Fibroblast of the conjunctiva (primary cell): Measurements from ENCODE around the gene ZNF282.
"Not testable (repeated sequence)": the region's sequence is repeated elsewhere in the genome, so short reads cannot be mapped to it uniquely, and the experiment has no call there.

ENCODE experiments used
- DNase-seq: peaks from one replicate; pipeline ENCODE4 v3.0.0-alpha.2; 2010; ENCODE audit warnings: low read depth

Gene ZNF282

GRCh38 chr7:149225656-149226055 is 30.3 kb downstream of the ZNF282 start:
- no peak for DNase-seq

DNA sequence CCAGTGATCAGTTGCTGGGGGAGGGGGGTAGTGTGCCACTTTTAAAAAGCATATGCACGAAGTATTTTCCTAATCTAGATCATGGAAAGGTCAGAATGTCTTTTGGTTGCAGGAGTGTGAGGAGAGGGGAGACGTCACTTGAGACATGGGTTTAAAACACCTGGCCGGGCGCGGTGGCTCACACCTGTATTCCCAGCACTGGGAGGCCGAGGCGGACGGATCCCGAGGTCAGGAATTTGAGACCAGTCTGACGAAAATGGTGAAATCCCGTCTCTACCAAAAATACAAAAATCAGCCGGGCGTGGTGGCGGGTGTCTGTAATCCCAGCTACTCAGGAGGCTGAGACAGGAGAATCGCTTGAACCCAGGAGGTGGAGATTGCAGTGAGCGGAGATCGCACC is 31.0 kb downstream of the ZNF282 start:
- not testable (repeated sequence) for DNase-seq

GRCh38 chr7:149226840-149227494 is 31.6 kb downstream of the ZNF282 start:
- DNase-seq: no peak

- DNase-seq: no peak
Measured at GRCh38 chr7:149228831-149229471, 33.6 kb downstream of the ZNF282 start.

DNA sequence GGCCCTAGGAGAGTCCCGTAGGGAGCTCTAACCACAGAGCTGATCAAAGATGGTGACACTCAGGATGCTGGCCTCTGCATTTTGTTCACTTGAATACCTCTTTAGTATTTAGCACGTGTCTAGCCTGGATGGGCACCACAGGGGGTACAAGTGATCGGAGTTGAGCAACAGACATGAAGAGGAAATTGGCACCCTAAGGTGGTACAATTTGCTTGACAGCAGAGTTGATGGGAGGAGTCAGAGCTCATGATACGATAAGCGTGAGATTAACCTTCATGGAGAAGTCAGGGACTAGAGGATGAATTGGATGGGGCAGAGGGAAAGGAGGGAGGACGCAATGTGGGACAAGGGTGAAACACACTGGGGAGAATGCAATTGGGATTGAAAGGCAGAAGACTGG is 34.2 kb downstream of the ZNF282 start:
- DNase-seq: no peak

DNA sequence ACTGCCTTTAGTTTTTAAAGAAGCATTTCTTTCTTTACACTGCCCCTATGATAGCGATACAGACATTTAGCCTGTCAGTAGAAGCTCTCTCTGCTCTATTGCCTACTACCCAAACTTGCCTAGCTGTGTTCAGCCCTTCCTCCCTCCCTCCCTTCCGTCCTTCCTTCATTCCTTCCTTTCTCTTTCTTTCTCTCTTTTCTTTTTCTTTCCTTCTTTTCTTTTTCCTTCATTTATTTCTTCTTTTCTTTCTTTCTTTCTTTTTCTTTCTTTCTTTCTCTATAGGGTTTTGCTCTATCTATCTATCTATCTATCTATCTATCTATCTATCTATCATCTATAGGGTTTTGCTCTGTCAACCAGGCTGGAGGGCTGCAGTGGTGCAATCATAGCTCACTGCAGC is 37.0 kb downstream of the ZNF282 start:
- DNase-seq: no peak

GRCh38 chr7:149233655-149234204 is 38.4 kb downstream of the ZNF282 start:
- peak; percentile 38 for DNase-seq

DNA sequence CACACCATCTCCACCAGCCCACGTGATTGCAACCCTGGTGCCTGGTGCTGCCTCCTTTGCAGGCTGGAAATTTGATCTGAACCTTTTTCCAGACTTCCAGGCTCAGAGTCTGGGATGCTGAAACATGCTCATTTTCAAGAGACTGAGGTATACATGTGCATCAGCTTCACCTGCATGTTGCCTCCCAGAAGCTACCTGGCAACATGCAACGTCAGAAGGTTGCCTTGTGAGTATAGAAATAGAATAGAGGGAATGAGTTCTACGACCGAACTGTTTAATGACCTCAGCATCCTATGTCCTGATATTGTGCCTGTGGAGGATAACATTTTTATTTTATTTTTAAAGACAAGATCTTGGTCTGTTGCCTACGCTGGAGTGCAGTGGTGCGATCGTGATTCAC is 42.2 kb downstream of the ZNF282 start:
- DNase-seq: no peak

GRCh38 chr7:149238051-149238450 is 42.7 kb downstream of the ZNF282 start:
- no peak for DNase-seq

GRCh38 chr7:149239345-149240143 is 44.2 kb downstream of the ZNF282 start, which contains the start of gene ZNF212:
Gene ZNF212, plus strand, starts transcription at chr7:149239651. Its CDS starts 128 bp downstream, at chr7:149239779.
- DNase-seq: peak; percentile 65

- DNase-seq: no peak
Measured at GRCh38 chr7:149240637-149241036, 45.3 kb downstream of the ZNF282 start.

DNA sequence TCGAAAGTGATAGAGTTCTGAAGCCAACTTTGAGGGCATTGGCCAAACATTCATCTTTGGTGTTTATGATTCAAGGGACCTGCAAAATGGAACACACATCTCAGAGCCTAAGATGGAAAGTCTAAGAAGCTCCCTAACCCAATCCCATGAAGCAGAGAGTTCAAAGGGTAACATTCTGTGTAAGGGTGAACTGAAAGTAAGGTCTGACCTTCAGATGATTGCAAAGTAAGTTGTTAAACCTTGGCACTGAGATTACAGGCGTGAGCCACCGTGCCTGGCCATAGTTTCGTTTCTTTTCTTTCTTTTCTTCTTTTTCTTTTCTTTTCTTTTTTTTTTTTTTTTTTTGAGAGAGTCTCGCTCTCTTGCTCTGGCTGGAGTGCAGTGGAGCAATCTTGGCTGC is 46.4 kb downstream of the ZNF282 start:
- no peak for DNase-seq

DNA sequence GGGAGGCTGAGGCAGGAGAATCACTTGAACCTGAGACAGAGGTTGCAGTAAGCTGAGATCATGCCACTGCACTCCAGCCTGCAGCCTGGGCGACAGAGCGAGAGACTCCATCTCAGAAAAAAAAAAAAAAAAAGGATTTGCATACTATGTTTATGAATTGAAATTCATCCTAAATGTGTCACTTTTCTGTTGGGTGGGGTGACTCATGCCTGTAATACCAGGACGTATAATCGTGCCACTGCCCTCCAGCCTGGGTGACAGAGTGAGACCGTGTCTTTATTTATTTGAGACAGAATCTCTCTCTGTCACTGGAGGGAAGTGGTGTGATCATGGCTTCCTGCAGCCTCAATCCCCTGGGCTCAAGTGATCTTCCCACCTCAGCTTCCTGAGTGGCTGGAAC is 49.9 kb downstream of the ZNF282 start:
- DNase-seq: no peak

GRCh38 chr7:149245744-149246143 is 50.4 kb downstream of the ZNF282 start:
- no peak for DNase-seq

DNA sequence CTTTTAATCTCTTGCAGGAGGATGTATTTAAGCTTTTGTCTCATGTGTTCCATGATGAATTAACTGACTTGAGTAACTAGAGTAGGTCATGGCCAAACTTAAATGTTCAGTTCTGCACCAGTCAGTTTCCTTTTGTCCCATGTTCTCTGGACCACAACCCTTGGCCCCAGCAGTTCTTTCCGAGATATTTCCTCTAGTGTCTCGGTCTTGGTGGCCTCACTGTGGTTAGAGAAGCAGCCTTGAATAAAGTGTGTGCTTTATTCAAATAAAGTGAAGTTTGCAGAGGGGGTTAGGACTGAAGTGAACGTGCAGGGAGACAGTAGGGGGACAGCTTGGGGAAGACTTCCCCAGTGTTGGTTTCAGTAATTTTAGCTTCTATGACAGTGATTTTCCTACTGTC is 53.4 kb downstream of the ZNF282 start:
- no peak for DNase-seq

GRCh38 chr7:149250151-149250550 is 54.8 kb downstream of the ZNF282 start:
- DNase-seq: not testable (repeated sequence)

- not testable (repeated sequence) for DNase-seq
Measured at GRCh38 chr7:149251518-149251917, 56.2 kb downstream of the ZNF282 start.

- DNase-seq: no peak
Measured at GRCh38 chr7:149252378-149252777, 57.0 kb downstream of the ZNF282 start.

DNA sequence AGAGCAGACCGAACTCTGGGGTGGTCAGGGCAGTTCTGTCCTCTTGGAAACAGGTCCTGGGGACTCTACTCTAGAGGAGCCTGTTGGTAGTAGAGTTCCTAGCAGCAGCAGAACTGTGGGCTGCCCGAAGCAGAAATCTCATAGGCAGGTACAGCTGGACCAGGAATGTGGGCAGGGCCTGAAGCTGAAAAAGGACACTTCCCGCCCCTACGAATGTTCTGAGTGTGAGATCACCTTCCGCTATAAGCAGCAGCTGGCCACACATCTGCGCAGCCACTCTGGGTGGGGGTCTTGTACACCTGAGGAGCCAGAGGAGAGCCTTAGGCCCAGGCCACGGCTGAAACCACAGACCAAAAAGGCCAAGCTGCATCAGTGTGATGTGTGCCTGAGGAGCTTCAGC is 58.3 kb downstream of the ZNF282 start:
- no peak for DNase-seq

GRCh38 chr7:149254181-149254858 is 59.0 kb downstream of the ZNF282 start:
- no peak for DNase-seq

DNA sequence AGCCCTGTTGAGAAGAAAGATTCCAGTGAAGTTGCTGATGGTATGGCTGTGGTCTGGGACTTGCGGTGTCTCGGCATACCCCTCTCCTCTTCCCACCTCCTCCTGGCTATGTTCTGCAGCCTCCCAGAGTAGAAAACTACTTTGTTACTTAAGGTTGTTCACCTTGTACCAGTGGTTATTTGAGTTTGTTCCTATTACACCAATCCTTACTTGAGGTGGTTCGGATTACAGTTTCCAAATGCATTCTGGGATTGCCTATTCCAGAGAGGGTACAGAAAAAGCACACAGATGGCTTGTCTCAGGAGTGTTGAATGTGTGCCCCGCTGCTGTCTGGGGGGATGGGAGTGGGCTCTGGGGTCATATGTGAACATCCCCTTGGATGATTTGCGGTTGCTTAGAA is 59.8 kb downstream of the ZNF282 start:
- no peak for DNase-seq

DNA sequence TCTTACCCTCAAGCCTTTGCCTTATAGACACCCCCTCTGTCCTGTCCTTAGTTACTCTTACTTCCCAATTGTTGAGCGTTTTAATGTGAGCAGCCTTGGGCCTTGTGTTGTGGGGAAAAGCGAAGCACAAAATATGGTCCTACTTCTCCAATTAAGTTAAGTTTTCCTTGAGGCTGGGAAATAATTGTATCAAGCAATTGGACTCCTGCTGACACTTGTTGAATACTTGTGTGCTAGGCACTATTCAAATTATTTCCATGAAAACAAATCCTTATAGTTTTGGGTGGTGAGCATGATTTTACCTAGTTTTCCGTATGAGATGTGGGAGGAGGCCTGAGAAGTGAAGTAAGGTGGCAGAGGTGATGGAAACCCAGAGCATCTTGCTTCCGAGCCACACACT is 61.2 kb downstream of the ZNF282 start:
- DNase-seq: no peak
